MCF 10A (cell line): ENCODE data around the gene RAB25. TPM values are rescaled to one million over a fixed set of nuclear protein-coding genes. Genes with fewer than 3 reads are reported as not detected.
A peak's percentile ranks its signal among the peaks of the same experiment; 100 is the strongest.

ENCODE experiments used
- BruUV-seq: library from RNA; stranded (reverse); fragments of 400-500 nt; replicated peaks from 2 replicates; lab custom pipeline; 2021; lab: Mats Ljungman, UMichigan
- CTCF ChIA-PET: fragments of 300-600 bp; sonication (Branson Sonifier 250); formaldehyde crosslinking; extraction: SDS; loops from one replicate; lab custom pipeline; 2021; ENCODE audit warnings: antibody characterized with exemption, inconsistent platforms; lab: Yijun Ruan, JAX
- POLR2A ChIA-PET: fragments of 300-600, 350-650 bp; sonication (Branson Sonifier 250); formaldehyde crosslinking; extraction: SDS; loops from one replicate; lab custom pipeline; 2020; ENCODE audit warnings: antibody characterized with exemption, inconsistent platforms; lab: Yijun Ruan, JAX
- DNase-seq: peaks from one replicate; pipeline ENCODE4 v3.0.0-alpha.2; 2018; ENCODE audit not compliant: unreplicated experiment
- H3K27ac Mint-ChIP-seq: one replicate; pipeline ENCODE4 v1.8.0; 2022; ENCODE audit warnings: mild to moderate bottlenecking, low read depth, mixed read lengths; ENCODE audit not compliant: unreplicated experiment
- H3K27me3 Mint-ChIP-seq: one replicate; pipeline ENCODE4 v1.8.0; 2022; ENCODE audit warnings: mixed read lengths; ENCODE audit not compliant: insufficient read depth, unreplicated experiment
- H3K36me3 Mint-ChIP-seq: one replicate; pipeline ENCODE4 v1.8.0; 2022; ENCODE audit warnings: mild to moderate bottlenecking, moderate library complexity, mixed read lengths; ENCODE audit not compliant: insufficient read depth, unreplicated experiment
- H3K4me1 Mint-ChIP-seq: one replicate; pipeline ENCODE4 v1.8.0; 2022; ENCODE audit warnings: mixed read lengths; ENCODE audit not compliant: insufficient read depth, unreplicated experiment
- H3K4me3 Mint-ChIP-seq: one replicate; pipeline ENCODE4 v1.8.0; 2022; ENCODE audit warnings: mild to moderate bottlenecking, moderate library complexity, mixed read lengths; ENCODE audit not compliant: unreplicated experiment
- H3K9me3 Mint-ChIP-seq: one replicate; pipeline ENCODE4 v1.8.0; 2022; ENCODE audit warnings: mixed read lengths; ENCODE audit not compliant: unreplicated experiment
- CTCF ChIP-seq: fragments of 200-600 bp; IDR thresholded peaks from one replicate; pipeline ENCODE4 v1.8.0; 2022; ENCODE audit warnings: antibody characterized with exemption, mild to moderate bottlenecking; ENCODE audit not compliant: unreplicated experiment
- intact Hi-C: fragments of 100-400 bp; cut with micrococcal nuclease; formaldehyde crosslinking; loops from 2 replicates; pipeline ENCODE4 v1.14.1; 2022
- total RNA-seq: library from RNA; stranded (reverse); gene quantifications from 2 replicates; pipeline ENCODE4 v1.2.3, GENCODE V29; 2022

Gene RAB25
- total RNA-seq, 1 experiment from 2014 or later = 5.5 TPM

GRCh38 chr1:156108057-156108456, 47.1 kb downstream of the RAB25 start:
- H3K27ac Mint-ChIP-seq = peak overlapping the region; percentile 91
- BruUV-seq = no TSS peak
- no peaks in the 10 kb centered on the region for H3K9me3 Mint-ChIP-seq
- ChIA-PET POLR2A (interaction anchor here (1.0 to 28.2 kb wide), 3 partner anchors 8 to 107 kb away, joined by 4 to 960 read pairs (median 4); partner anchors contain the start of gene LMNA), CTCF (interaction anchor here (0.8 to 26.9 kb wide), 4 partner anchors 17 to 118 kb away, joined by 3 to 1892 read pairs (median 118); partner anchors contain the start of genes LMNA and SEMA4A)
- H3K27me3 Mint-ChIP-seq = no peaks in the 10 kb centered on the region
- no peak for TF ChIP-seq CTCF
- peaks cover 7% of the 10 kb centered on the region for H3K36me3 Mint-ChIP-seq
- intact Hi-C loops = no loop called here
- no peak overlapping the region for H3K4me3 Mint-ChIP-seq
- H3K4me1 Mint-ChIP-seq = peaks cover 69% of the 10 kb centered on the region
- no peak for DNase-seq

DNA sequence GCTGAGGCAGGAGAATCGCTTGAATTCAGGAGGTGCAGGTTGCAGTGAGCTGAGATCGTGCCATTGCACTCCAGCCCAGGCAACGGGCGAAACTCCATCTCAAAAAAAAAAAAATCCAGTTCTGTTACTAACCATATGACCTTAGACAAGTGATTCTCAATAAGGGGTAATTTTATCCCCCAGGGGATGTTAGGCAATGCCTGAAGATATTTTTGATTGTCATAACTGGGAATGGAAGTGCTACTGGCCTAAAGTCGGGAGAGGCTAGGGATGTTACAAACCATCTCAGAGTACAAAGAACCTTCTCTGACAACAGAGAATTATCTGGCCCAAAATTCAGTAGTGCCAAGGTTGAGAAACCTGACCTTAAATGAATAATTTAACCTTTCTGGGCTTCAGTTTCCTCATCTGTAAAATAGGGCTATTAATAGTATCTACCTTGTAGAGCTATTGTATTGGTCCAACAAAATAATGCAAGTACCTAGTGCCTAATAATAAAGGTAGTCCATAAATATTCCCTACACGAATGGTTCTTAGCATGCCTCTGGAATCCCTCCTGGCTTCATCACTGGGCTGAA, 47.8 kb downstream of the RAB25 start:
- peaks cover 7% of the 10 kb centered on the region for H3K36me3 Mint-ChIP-seq
- ChIA-PET CTCF (interaction anchor here (0.9 to 16.2 kb wide), 3 partner anchors 18 to 25 kb away, joined by 3 to 234 read pairs (median 6); no protein-coding TSS in a partner anchor), POLR2A (interaction anchor here (1.6 to 28.2 kb wide), 2 partner anchors 9 to 15 kb away, joined by 4 to 960 read pairs; partner anchors contain the start of gene LMNA)
- intact Hi-C loops = no loop called here
- no TSS peak for BruUV-seq
- H3K4me1 Mint-ChIP-seq = peaks cover 69% of the 10 kb centered on the region
- no peaks in the 10 kb centered on the region for H3K27me3 Mint-ChIP-seq
- H3K27ac Mint-ChIP-seq = peak overlapping the region; percentile 91
- H3K4me3 Mint-ChIP-seq = no peak overlapping the region
- DNase-seq = no peak
- no peaks in the 10 kb centered on the region for H3K9me3 Mint-ChIP-seq
- no peak for TF ChIP-seq CTCF

DNA sequence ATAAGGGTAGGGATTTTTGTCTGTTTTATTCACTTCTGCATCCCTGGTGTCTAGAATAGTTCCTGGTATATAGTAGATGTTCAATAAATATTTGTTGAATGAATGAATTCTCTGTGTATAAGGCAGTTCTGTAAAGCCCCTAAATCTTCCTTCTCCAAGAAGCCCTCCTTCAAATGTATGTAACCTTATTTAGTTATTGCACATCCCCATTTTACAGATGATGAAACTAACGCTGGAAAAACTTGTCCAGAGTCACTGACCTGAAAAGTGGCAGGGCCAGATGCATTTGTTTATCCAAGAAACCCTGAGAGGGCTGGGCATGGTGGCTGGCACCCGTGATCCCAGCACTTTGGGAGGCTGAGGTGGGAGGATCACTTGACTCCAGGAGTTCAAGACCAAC, 49.3 kb downstream of the RAB25 start:
- no peak for TF ChIP-seq CTCF
- CTCF ChIA-PET = interaction anchor here (0.6 to 16.2 kb wide), 5 partner anchors 9 to 37 kb away, joined by 3 to 234 read pairs (median 6); no protein-coding TSS in a partner anchor

DNA sequence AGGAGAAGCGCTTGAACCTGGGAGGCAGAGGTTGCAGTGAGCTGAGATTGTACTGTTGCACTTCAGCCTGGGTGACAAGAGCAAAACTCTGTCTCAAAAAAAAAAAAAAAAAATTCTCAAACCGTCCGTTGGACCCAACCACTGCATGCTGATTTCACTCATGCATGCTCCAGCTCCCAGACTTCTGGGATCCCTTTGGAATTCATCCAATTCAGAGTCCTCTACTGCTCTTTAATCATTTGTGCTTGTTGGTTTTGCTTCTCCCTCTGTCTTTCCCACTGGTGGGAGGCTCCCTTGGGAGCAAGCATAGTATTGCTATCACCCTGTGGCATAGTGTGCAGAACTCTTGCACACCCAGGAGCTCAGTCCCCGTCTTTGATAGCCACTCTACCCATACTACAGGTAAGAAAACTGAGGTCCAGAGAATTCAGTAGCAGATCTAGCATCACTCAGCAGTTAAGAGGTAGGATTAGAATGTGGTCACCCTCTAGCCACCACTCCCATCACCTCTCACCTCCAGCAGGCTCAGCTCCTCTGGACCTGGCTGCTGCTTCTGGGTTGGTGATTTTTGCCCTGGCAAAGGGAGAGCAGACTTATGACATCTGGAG, 50.5 kb downstream of the RAB25 start:
- peaks cover 53% of the 10 kb centered on the region for H3K4me1 Mint-ChIP-seq
- no peak overlapping the region for H3K27ac Mint-ChIP-seq

More for the DNA sequence above, 49.3 kb downstream of the RAB25 start:
- no peaks in the 10 kb centered on the region for H3K27me3 Mint-ChIP-seq
- no peaks in the 10 kb centered on the region for H3K36me3 Mint-ChIP-seq
- H3K4me1 Mint-ChIP-seq = peaks cover 61% of the 10 kb centered on the region
- no peak for DNase-seq
- H3K9me3 Mint-ChIP-seq = no peaks in the 10 kb centered on the region
- H3K4me3 Mint-ChIP-seq = no peak overlapping the region
- BruUV-seq = no TSS peak
- intact Hi-C loops = no loop called here
- POLR2A ChIA-PET = interaction anchor here (1.2 to 28.2 kb wide), 2 partner anchors 13 to 173 kb away, joined by 3 to 960 read pairs; partner anchors contain the start of gene LMNA
- H3K27ac Mint-ChIP-seq = no peak overlapping the region

More for the DNA sequence above, 50.5 kb downstream of the RAB25 start:
- H3K4me3 Mint-ChIP-seq = no peak overlapping the region
- H3K9me3 Mint-ChIP-seq = no peaks in the 10 kb centered on the region
- intact Hi-C loops = no loop called here
- POLR2A ChIA-PET = interaction anchor here (0.6 to 25.7 kb wide), 4 partner anchors 15 to 134 kb away, joined by 3 to 960 read pairs (median 267); partner anchors contain the start of gene ARHGEF2
- no peaks in the 10 kb centered on the region for H3K36me3 Mint-ChIP-seq
- CTCF ChIA-PET = interaction anchor here (0.6 to 46.2 kb wide), 5 partner anchors 12 to 206 kb away, joined by 3 to 1892 read pairs (median 4); partner anchors contain the start of gene MEX3A
- TF ChIP-seq CTCF = no peak
- no peaks in the 10 kb centered on the region for H3K27me3 Mint-ChIP-seq
- no TSS peak for BruUV-seq
- DNase-seq = no peak
